ENCODE data around the gene TRAK1.

Gene TRAK1

DNA sequence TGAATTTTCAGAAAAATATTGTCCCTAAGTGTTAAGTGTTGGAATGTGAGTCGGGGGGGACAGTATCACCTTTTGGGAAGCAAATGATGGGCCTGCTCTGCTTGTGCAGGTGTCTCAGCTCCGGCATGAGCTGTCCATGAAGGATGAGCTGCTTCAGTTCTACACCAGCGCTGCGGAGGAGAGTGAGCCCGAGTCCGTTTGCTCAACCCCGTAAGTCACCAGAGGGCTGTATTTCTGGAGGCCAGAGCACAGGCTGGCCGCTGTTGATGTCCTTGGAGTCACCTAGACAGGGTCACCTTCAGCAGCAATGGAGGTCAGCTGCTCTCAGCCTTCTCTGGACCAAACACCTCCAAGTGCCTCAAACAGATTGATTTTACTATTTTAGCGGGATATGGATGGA lies 96.8 kb downstream of the TRAK1 start:
- no peak overlapping the region for H3K4me3 ChIP-seq (ENCODE audit: low read length)
- TF ChIP-seq, protein P1, sequence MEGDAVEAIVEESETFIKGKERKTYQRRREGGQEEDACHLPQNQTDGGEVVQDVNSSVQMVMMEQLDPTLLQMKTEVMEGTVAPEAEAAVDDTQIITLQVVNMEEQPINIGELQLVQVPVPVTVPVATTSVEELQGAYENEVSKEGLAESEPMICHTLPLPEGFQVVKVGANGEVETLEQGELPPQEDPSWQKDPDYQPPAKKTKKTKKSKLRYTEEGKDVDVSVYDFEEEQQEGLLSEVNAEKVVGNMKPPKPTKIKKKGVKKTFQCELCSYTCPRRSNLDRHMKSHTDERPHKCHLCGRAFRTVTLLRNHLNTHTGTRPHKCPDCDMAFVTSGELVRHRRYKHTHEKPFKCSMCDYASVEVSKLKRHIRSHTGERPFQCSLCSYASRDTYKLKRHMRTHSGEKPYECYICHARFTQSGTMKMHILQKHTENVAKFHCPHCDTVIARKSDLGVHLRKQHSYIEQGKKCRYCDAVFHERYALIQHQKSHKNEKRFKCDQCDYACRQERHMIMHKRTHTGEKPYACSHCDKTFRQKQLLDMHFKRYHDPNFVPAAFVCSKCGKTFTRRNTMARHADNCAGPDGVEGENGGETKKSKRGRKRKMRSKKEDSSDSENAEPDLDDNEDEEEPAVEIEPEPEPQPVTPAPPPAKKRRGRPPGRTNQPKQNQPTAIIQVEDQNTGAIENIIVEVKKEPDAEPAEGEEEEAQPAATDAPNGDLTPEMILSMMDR (IDR thresholded peaks at IDR 0.05; ENCODE audit: insufficient read depth, low read depth, low read length, missing control alignments): no peak
- no peak for DNase-seq (ENCODE audit: low read depth)

DNA sequence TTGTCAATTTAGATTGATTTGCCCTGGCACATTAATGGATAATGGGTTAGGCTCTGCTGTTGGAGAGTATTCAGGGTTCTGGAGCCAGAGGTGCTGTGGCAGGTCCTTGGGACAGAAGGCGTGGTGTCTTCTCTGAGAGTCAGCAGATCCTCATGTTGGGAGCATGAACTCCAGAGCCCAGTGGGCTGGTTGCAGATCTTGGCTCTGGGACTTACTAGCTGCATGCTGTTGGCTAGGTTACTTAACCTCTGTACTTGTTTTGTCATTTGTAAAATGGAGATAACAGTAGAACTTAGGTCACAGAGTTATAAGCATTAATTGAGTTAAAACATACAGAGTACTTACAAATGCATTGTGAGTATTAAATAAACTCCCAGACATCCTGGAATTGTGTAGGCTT lies 97.2 kb downstream of the TRAK1 start:
- DNase-seq (ENCODE audit: low read depth): no peak
- TF ChIP-seq, protein P1 (IDR thresholded peaks at IDR 0.05; ENCODE audit: insufficient read depth, low read depth, low read length, missing control alignments): no peak
- no peak overlapping the region for H3K4me3 ChIP-seq (ENCODE audit: low read length)

DNA sequence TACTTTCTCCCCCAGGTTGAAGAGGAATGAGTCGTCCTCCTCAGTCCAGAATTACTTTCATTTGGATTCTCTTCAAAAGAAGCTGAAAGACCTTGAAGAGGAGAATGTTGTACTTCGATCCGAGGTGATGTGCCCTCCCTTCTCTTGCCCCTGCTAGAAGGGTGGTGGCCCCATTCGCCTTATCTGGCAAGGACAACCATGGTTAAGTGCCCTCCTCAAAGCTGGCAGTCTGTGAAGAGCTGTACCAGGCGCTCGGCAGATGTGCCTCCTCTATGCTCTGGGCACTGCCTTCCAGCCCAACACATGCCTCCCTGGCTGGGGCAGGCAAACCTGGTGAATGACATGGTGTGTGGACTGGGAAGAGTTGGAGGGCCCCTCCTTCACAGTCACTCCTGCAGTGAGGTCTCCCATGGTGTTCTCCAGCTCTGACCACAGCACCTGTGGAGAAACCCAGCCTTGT lies 97.9 kb downstream of the TRAK1 start:
- no peak overlapping the region for H3K4me3 ChIP-seq (ENCODE audit: low read length)
- TF ChIP-seq, protein P1 (IDR thresholded peaks at IDR 0.05; ENCODE audit: insufficient read depth, low read depth, low read length, missing control alignments): no peak
- no peak for DNase-seq (ENCODE audit: low read depth)

DNA sequence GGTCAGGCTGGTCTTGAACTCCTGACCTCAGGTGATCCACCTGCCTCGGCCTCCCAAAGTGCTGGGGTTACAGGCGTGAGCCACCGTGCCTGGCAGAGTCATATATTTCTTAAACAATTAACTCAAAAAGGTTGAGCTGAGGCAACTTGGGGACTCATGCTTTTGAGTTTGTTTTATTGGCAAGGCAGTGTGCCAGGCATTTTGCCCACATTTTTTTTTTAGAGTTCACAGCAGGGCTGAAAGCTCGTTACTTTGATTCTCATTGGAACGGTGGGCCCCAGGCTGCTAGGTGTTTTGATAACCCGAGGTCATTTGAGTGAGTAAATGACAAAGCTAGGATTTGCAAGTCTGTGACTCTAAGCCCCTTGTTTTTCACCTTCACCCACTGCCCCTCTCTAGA lies 98.6 kb downstream of the TRAK1 start:
- no peak overlapping the region for H3K4me3 ChIP-seq (ENCODE audit: low read length)
- TF ChIP-seq, protein P1 (IDR thresholded peaks at IDR 0.05; ENCODE audit: insufficient read depth, low read depth, low read length, missing control alignments): no peak
- DNase-seq (ENCODE audit: low read depth): no peak

DNA sequence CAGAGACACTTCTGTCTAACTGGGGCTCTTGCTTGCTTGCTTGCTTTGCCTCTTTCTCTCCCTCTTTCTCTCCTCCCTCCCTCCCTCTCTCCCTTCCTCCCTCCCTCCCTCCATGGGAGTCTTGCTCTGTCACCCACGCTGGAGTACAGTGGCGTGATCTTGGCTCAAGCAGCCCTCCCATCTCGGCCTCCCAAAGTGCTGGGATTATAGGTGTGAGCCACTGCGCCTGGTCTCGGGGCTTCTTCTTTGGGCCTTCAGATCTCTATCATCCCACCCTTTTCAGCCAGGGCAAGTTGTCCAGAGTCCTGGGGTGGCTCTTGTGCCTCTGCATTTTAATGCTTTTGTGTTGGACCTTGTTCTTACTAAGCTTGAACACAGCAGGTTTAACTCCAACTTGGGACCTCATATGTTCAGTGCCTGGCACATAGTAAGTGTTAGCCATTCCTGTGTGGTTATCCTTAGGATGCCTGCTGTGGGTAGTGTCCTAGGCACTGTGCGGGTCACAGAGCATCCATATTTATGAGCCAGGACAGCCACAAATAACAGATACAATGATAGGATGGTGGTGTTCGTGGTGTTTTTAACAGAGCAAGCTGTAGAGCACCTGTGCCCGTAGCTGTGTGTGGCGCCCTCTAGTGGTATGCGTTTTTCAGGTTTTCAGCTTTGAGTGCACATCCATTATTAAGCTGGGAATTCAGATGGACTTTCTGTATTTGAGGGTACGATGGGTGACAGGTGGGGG lies 99.7 kb downstream of the TRAK1 start:
- TF ChIP-seq, protein P1 (IDR thresholded peaks at IDR 0.05; ENCODE audit: insufficient read depth, low read depth, low read length, missing control alignments): peak; percentile 90
- H3K4me3 ChIP-seq (ENCODE audit: low read length): no peak overlapping the region
- DNase-seq (ENCODE audit: low read depth): peak; percentile 77

DNA sequence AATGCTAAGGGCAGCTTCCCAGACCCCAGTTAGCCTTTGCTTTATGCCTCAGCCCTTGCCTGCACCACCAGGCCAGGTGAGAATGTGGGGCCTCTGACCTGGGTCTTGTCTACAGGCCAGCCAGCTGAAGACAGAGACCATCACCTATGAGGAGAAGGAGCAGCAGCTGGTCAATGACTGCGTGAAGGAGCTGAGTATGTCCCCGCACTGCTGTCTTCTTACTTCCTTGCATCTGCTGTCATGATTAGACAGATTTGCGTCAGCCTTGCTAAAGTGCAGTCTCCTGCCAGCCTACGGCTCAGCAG lies 100.2 kb downstream of the TRAK1 start:
- DNase-seq (ENCODE audit: low read depth): no peak
- no peak overlapping the region for H3K4me3 ChIP-seq (ENCODE audit: low read length)
- TF ChIP-seq, protein P1 (IDR thresholded peaks at IDR 0.05; ENCODE audit: insufficient read depth, low read depth, low read length, missing control alignments): no peak

Data from epithelial cell of esophagus (primary cell).